ENCODE measurements around the gene SPATA16. TPM values are rescaled to one million over a fixed set of nuclear protein-coding genes. Genes with fewer than 3 reads are reported as not detected.

SPATA16 gene
- total and polyA plus RNA-seq, 2 donors (not counting 1 experiment from before 2014, with no cell fraction given), result not detected

- H3K9me3 Mint-ChIP-seq (ENCODE audit: insufficient read depth), result no peaks in the 10 kb centered on the region
- TF ChIP-seq, protein P1, sequence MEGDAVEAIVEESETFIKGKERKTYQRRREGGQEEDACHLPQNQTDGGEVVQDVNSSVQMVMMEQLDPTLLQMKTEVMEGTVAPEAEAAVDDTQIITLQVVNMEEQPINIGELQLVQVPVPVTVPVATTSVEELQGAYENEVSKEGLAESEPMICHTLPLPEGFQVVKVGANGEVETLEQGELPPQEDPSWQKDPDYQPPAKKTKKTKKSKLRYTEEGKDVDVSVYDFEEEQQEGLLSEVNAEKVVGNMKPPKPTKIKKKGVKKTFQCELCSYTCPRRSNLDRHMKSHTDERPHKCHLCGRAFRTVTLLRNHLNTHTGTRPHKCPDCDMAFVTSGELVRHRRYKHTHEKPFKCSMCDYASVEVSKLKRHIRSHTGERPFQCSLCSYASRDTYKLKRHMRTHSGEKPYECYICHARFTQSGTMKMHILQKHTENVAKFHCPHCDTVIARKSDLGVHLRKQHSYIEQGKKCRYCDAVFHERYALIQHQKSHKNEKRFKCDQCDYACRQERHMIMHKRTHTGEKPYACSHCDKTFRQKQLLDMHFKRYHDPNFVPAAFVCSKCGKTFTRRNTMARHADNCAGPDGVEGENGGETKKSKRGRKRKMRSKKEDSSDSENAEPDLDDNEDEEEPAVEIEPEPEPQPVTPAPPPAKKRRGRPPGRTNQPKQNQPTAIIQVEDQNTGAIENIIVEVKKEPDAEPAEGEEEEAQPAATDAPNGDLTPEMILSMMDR (IDR thresholded peaks at IDR 0.05), result no peak
- no peak for TF ChIP-seq EZH2 (IDR thresholded peaks at IDR 0.05; ENCODE audit: borderline replicate concordance, insufficient read depth, low read depth, low read length, poor library complexity, severe bottlenecking)
- H3K27me3 ChIP-seq (replicated peaks in 1 of 4; ENCODE audit: control extremely low read depth in 1 of 4, control insufficient read depth in 3 of 4, insufficient read depth in 4 of 4, low read length in 3 of 4), result no peaks in the 10 kb centered on the region
- H3K27me3 Mint-ChIP-seq, result no peaks in the 10 kb centered on the region
- DNase-seq (no peak), ATAC-seq (ENCODE audit: low read depth) (no peak)
- intact Hi-C loops (cut with micrococcal nuclease), result no loop called here
- H3K4me3 ChIP-seq (ENCODE audit: control extremely low read depth in 1 of 5, extremely low read depth in 1 of 5, insufficient read depth in 1 of 5, low read depth in 2 of 5, low read length in 4 of 5), result no peak overlapping the region
- H3K4me3 Mint-ChIP-seq, result no peak overlapping the region
- no peaks in the 10 kb centered on the region for H4K20me1 ChIP-seq (ENCODE audit: control insufficient read depth, insufficient read depth, low read length, poor library complexity, severe bottlenecking)
- POLR2A ChIA-PET, result no interaction called here
- WGBS (ENCODE audit: insufficient coverage), result 94% methylated on average over 2 of the region's 3 CpGs
- H3K27ac Mint-ChIP-seq, result no peak overlapping the region
- no peak overlapping the region for H2AFZ ChIP-seq (ENCODE audit: insufficient read depth, low read depth, low read length, poor library complexity, severe bottlenecking)
- H3K36me3 ChIP-seq (replicated peaks in 1 of 2; ENCODE audit: control extremely low read depth in 1 of 2, control insufficient read depth in 1 of 2, extremely low read depth in 1 of 2, insufficient read depth in 2 of 2, low read length in 1 of 2), result no peaks in the 10 kb centered on the region
- H3K79me2 ChIP-seq (ENCODE audit: control insufficient read depth, insufficient read depth, low read length), result no peaks in the 10 kb centered on the region
- CTCF ChIA-PET, result no interaction called here
- no peaks in the 10 kb centered on the region for H3K9me3 ChIP-seq (ENCODE audit: control extremely low read depth in 1 of 3, control insufficient read depth in 2 of 3, insufficient read depth in 1 of 3, low read length in 2 of 3)
- H3K4me1 Mint-ChIP-seq, result no peaks in the 10 kb centered on the region
- H3K4me2 ChIP-seq (replicated peaks; ENCODE audit: low read depth, low read length, poor library complexity, severe bottlenecking), result no peak overlapping the region
- H3K9ac ChIP-seq (ENCODE audit: low read length), result no peak overlapping the region
- H3K4me1 ChIP-seq (ENCODE audit: control insufficient read depth in 2 of 2, insufficient read depth in 2 of 2, low read length in 2 of 2), result no peaks in the 10 kb centered on the region
- no peak overlapping the region for H3K27ac ChIP-seq (ENCODE audit: low read length in 2 of 2)
Measured at GRCh38 chr3:172974969-172975368, 166.1 kb downstream of the SPATA16 start.

- Histone ChIP-seq H3K79me2 (ENCODE audit: control insufficient read depth, insufficient read depth, low read length) (no peaks in the 10 kb centered on the region), H3K9ac (ENCODE audit: low read length) (no peak overlapping the region), H2AFZ (ENCODE audit: insufficient read depth, low read depth, low read length, poor library complexity, severe bottlenecking) (no peak overlapping the region), H3K27ac (ENCODE audit: low read length in 2 of 2) (no peak overlapping the region), H3K4me2 (replicated peaks; ENCODE audit: low read depth, low read length, poor library complexity, severe bottlenecking) (no peak overlapping the region), H3K36me3 (replicated peaks in 1 of 2; ENCODE audit: control extremely low read depth in 1 of 2, control insufficient read depth in 1 of 2, extremely low read depth in 1 of 2, insufficient read depth in 2 of 2, low read length in 1 of 2) (no peaks in the 10 kb centered on the region), H3K27me3 (replicated peaks in 1 of 4; ENCODE audit: control extremely low read depth in 1 of 4, control insufficient read depth in 3 of 4, insufficient read depth in 4 of 4, low read length in 3 of 4) (no peaks in the 10 kb centered on the region), H3K4me1 (ENCODE audit: control insufficient read depth in 2 of 2, insufficient read depth in 2 of 2, low read length in 2 of 2) (no peaks in the 10 kb centered on the region), H4K20me1 (ENCODE audit: control insufficient read depth, insufficient read depth, low read length, poor library complexity, severe bottlenecking) (no peaks in the 10 kb centered on the region), H3K4me3 (ENCODE audit: control extremely low read depth in 1 of 5, extremely low read depth in 1 of 5, insufficient read depth in 1 of 5, low read depth in 2 of 5, low read length in 4 of 5) (no peak overlapping the region), H3K9me3 (ENCODE audit: control extremely low read depth in 1 of 3, control insufficient read depth in 2 of 3, insufficient read depth in 1 of 3, low read length in 2 of 3) (no peaks in the 10 kb centered on the region)
- no CpG with 5 or more reads among the region's 2 CpGs for WGBS (ENCODE audit: insufficient coverage)
- ATAC-seq (ENCODE audit: low read depth) (no peak), DNase-seq (no peak)
- ChIA-PET CTCF (no interaction called here), POLR2A (no interaction called here)
- TF ChIP-seq, protein P1 (IDR thresholded peaks at IDR 0.05), result no peak
- TF ChIP-seq EZH2 (IDR thresholded peaks at IDR 0.05; ENCODE audit: borderline replicate concordance, insufficient read depth, low read depth, low read length, poor library complexity, severe bottlenecking), result no peak
- no peaks in the 10 kb centered on the region for H3K9me3 Mint-ChIP-seq (ENCODE audit: insufficient read depth)
- H3K4me1 Mint-ChIP-seq, result no peaks in the 10 kb centered on the region
- no peak overlapping the region for H3K4me3 Mint-ChIP-seq
- intact Hi-C loops (cut with micrococcal nuclease), result no loop called here
- no peak overlapping the region for H3K27ac Mint-ChIP-seq
- no peaks in the 10 kb centered on the region for H3K27me3 Mint-ChIP-seq
Measured at GRCh38 chr3:172973799-172974198, 167.2 kb downstream of the SPATA16 start.

Data from B cell (primary cell).